SU-DHL-6 (cell line): ENCODE measurements around the gene WWTR1.

Source experiments
- H2AFZ ChIP-seq: fragments of 200-600 bp; sonication (generic); 2 replicates; pipeline ENCODE4 v1.6.1; 2014; ENCODE audit warnings: low read depth, mild to moderate bottlenecking, moderate library complexity, mixed read lengths, antibody characterized with exemption, low read length; ENCODE audit not compliant: severe bottlenecking
- H3F3A ChIP-seq: fragments of 200-600 bp; shearing (Covaris generic); 2 replicates; pipeline ENCODE4 v1.6.0; 2016; ENCODE audit warnings: antibody characterized with exemption, mild to moderate bottlenecking; ENCODE audit not compliant: insufficient read depth
- H3K27ac ChIP-seq: fragments of 200-600 bp; sonication (generic); 2 replicates; pipeline ENCODE4 v1.5.1; 2016; ENCODE audit warnings: low read depth, mild to moderate bottlenecking, low read length, moderate library complexity, mixed read lengths
- H3K27me3 ChIP-seq: fragments of 200-600 bp; sonication (generic), shearing (Covaris generic); 2 replicates; pipeline ENCODE4 v1.6.0; 2014; ENCODE audit warnings: mild to moderate bottlenecking, low read length
- H3K36me3 ChIP-seq: fragments of 200-600 bp; sonication (generic); 2 replicates; pipeline ENCODE4 v1.6.1; 2014; ENCODE audit warnings: mild to moderate bottlenecking, low read length, mixed read lengths
- H3K4me2 ChIP-seq: fragments of 300-600, 200-600 bp; shearing (Covaris generic), sonication (generic); 2 replicates; pipeline ENCODE4 v1.6.0; 2014; ENCODE audit warnings: low read length, low read depth, mild to moderate bottlenecking; ENCODE audit not compliant: poor library complexity, severe bottlenecking
- H3K4me3 ChIP-seq: fragments of 200-600 bp; sonication (generic); 2 replicates; pipeline ENCODE4 v1.5.1; 2014; ENCODE audit warnings: antibody characterized with exemption, low read length, mild to moderate bottlenecking, mixed read lengths; ENCODE audit not compliant: insufficient read depth, poor library complexity, severe bottlenecking
- H3K79me2 ChIP-seq: fragments of 200-600 bp; sonication (generic); 2 replicates; pipeline ENCODE4 v1.6.1; 2014; ENCODE audit warnings: mild to moderate bottlenecking, low read length, moderate library complexity; ENCODE audit not compliant: insufficient read depth
- H3K9ac ChIP-seq: fragments of 200-600 bp; sonication (generic); 2 replicates; pipeline ENCODE4 v1.7.0; 2014; ENCODE audit warnings: mild to moderate bottlenecking, low read length
- H3K9me2 ChIP-seq: fragments of 200-600 bp; sonication (generic); replicated peaks from 2 replicates; pipeline ENCODE4 v1.6.1; 2014; ENCODE audit warnings: low read length; ENCODE audit not compliant: insufficient read depth
- H3K9me3 ChIP-seq: fragments of 200-600 bp; sonication (generic); 2 replicates; pipeline ENCODE4 v1.6.1; 2014; ENCODE audit warnings: low read length, mixed read lengths; ENCODE audit not compliant: insufficient read depth
- H4K20me1 ChIP-seq: fragments of 200-600 bp; sonication (generic); 2 replicates; pipeline ENCODE4 v1.6.1; 2014; ENCODE audit warnings: low read depth, mild to moderate bottlenecking, antibody characterized with exemption, low read length, moderate library complexity, mixed read lengths
- EZH2phosphoT487 ChIP-seq: fragments of 200-600 bp; sonication (generic), shearing (Covaris generic); conservative IDR thresholded peaks from 2 replicates; pipeline ENCODE4 v1.6.1; 2018; ENCODE audit warnings: mild to moderate bottlenecking, antibody characterized with exemption, low read length, moderate library complexity, mixed read lengths
- TF ChIP-seq, protein P1 (sequence below): fragments of 200-600 bp; sonication (generic); IDR thresholded peaks from one replicate; pipeline ENCODE4 v1.5.1; 2017; ENCODE audit warnings: antibody characterized with exemption, mild to moderate bottlenecking, low read length, moderate library complexity; ENCODE audit not compliant: insufficient read depth, poor library complexity, severe bottlenecking

Gene WWTR1

DNA sequence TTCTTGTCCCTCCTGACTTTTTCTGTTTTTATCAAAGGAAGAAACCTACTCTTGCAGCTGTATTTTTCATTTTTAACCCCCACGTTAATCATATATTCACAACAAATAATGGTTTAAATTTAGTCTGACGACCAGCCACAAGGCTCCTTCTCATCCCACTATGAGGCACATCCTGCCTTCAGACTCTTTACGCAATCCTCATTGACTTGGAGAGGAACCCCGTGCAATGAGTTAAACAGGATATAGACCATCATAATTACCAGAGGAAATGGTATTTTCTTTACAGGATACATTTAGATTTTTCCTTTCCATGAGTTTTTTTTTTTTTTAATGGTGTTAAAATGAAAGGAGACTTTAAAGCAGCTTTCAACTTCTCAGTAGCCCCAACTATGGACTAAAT, 68.5 kb downstream of the WWTR1 start:
- Histone ChIP-seq H3K9ac (no peak overlapping the region), H3K36me3 (no peaks in the 10 kb centered on the region), H3F3A (no peaks in the 10 kb centered on the region), H3K79me2 (no peaks in the 10 kb centered on the region), H2AFZ (no peak overlapping the region), H3K4me2 (no peak overlapping the region), H3K4me3 (no peak overlapping the region), H3K27me3 (no peaks in the 10 kb centered on the region), H3K9me3 (no peaks in the 10 kb centered on the region), H3K27ac (no peak overlapping the region), H4K20me1 (no peaks in the 10 kb centered on the region), H3K9me2 (no peaks in the 10 kb centered on the region)
- TF ChIP-seq, protein P1, sequence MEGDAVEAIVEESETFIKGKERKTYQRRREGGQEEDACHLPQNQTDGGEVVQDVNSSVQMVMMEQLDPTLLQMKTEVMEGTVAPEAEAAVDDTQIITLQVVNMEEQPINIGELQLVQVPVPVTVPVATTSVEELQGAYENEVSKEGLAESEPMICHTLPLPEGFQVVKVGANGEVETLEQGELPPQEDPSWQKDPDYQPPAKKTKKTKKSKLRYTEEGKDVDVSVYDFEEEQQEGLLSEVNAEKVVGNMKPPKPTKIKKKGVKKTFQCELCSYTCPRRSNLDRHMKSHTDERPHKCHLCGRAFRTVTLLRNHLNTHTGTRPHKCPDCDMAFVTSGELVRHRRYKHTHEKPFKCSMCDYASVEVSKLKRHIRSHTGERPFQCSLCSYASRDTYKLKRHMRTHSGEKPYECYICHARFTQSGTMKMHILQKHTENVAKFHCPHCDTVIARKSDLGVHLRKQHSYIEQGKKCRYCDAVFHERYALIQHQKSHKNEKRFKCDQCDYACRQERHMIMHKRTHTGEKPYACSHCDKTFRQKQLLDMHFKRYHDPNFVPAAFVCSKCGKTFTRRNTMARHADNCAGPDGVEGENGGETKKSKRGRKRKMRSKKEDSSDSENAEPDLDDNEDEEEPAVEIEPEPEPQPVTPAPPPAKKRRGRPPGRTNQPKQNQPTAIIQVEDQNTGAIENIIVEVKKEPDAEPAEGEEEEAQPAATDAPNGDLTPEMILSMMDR = no peak

DNA sequence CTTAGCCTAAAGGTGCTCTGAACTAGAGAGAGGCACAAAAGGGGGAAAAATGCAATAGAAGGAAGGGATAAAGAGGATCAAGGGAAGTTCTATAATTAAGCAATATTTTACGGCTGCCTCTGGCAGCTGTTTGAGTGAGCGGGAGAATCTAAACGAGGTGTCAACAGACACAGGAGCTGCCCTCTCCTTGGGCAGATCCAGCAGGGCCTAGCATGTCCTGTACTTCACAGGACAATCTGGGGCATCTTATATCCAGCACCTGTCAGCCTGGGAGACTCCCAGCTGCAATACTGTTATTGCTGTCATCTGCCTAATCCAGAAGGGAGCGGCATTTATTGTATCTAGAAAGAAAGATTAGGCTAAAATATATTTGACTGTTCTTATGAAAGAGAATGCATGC, 68.9 kb downstream of the WWTR1 start:
- no peak for TF ChIP-seq EZH2phosphoT487
- TF ChIP-seq, protein P1 = no peak
- H4K20me1 ChIP-seq = no peaks in the 10 kb centered on the region
- no peaks in the 10 kb centered on the region for H3F3A ChIP-seq
- H3K27ac ChIP-seq = no peak overlapping the region
- no peak overlapping the region for H3K4me2 ChIP-seq
- no peaks in the 10 kb centered on the region for H3K9me3 ChIP-seq
- no peak overlapping the region for H3K9ac ChIP-seq
- no peaks in the 10 kb centered on the region for H3K79me2 ChIP-seq
- no peaks in the 10 kb centered on the region for H3K9me2 ChIP-seq
- H3K27me3 ChIP-seq = no peaks in the 10 kb centered on the region
- no peak overlapping the region for H2AFZ ChIP-seq
- H3K4me3 ChIP-seq = no peak overlapping the region
- no peaks in the 10 kb centered on the region for H3K36me3 ChIP-seq

DNA sequence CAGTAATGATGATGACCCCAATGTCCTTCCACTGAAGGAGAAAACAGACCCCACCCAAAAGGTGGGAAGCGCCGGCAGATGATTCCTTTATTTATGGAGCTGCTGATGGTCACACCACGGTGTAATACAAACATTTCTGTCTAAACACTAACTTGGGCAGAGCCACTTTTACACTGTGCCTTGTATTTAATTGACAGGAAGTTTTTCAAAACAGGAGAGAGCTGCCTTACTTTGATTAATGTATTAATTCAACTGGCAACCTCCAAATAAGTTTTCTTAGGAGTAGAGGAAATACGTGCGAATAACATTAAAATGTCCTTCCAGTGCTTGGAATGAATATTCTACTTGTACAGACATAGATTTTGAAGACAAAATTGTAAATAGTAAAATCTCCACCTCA, 70.4 kb downstream of the WWTR1 start:
- H3K27ac ChIP-seq = no peak overlapping the region
- H3K9ac ChIP-seq = no peak overlapping the region
- H3K36me3 ChIP-seq = no peaks in the 10 kb centered on the region
- no peaks in the 10 kb centered on the region for H3K9me2 ChIP-seq
- H4K20me1 ChIP-seq = no peaks in the 10 kb centered on the region
- no peak for TF ChIP-seq EZH2phosphoT487
- TF ChIP-seq, protein P1 = no peak
- no peak overlapping the region for H2AFZ ChIP-seq
- no peak overlapping the region for H3K4me3 ChIP-seq
- no peaks in the 10 kb centered on the region for H3K27me3 ChIP-seq
- H3K4me2 ChIP-seq = no peak overlapping the region
- H3K79me2 ChIP-seq = no peaks in the 10 kb centered on the region
- H3K9me3 ChIP-seq = no peaks in the 10 kb centered on the region
- no peaks in the 10 kb centered on the region for H3F3A ChIP-seq

DNA sequence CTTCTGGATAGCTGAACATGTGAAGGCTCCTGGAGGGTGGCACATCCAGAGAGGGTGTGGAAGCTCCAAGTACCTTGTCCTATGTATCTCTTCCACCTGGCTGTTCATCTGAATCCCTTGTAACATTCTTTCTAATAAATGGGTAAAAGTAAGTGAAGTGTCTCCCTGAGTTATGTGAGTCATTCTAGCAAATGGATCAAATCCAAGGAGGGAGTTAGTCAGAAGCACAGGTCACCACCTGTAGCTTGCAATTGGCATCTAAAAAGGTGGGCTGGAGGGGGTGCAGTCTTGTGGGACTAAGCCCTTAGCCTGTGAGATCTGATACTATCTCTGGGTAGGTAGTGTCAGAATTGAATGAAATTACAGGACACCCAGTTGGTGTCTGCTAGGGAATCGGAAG, 71.0 kb downstream of the WWTR1 start:
- Histone ChIP-seq H3K36me3 (no peaks in the 10 kb centered on the region), H3K4me2 (no peak overlapping the region), H3F3A (no peaks in the 10 kb centered on the region), H3K9me2 (no peaks in the 10 kb centered on the region), H3K27me3 (no peaks in the 10 kb centered on the region), H3K9me3 (no peaks in the 10 kb centered on the region), H3K79me2 (no peaks in the 10 kb centered on the region), H3K9ac (no peak overlapping the region), H3K27ac (no peak overlapping the region), H3K4me3 (no peak overlapping the region), H2AFZ (no peak overlapping the region), H4K20me1 (no peaks in the 10 kb centered on the region)
- no peak for TF ChIP-seq EZH2phosphoT487
- TF ChIP-seq, protein P1 = no peak
